Measurements from ENCODE around the gene ADK. TPM values are rescaled to one million over a fixed set of nuclear protein-coding genes. Genes with fewer than 3 reads are reported as not detected.

The ADK gene
- total RNA-seq, 1 experiment from 2014 or later, result 51.4 TPM

DNA sequence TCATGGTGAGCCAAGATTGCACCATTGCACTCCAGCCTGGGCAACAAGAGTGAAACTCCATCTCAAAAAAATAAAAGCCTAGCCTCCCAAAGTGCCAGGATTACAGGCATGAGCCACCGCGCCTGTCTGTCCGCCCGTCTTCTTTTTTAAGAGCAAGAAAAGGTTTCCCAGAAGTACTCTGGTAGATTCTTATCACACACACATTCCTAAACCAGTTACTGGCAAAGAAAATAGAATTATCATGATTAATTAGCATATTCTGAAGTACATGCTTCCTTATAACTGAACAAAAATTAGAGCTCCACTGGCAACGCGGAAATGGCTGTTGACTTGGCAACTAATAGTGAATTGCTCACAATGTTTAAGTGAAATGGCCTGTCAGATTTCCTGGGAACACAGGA, 87.0 kb downstream of the ADK start:
- peak; percentile 75 for DNase-seq (ENCODE audit: low spot score)

- DNase-seq (ENCODE audit: low spot score), result no peak
Measured at GRCh38 chr10:74238516-74238915, 87.5 kb downstream of the ADK start.

- no peak for DNase-seq (ENCODE audit: low spot score)
Measured at GRCh38 chr10:74243067-74243466, 92.0 kb downstream of the ADK start.

GRCh38 chr10:74244097-74244685, 93.2 kb downstream of the ADK start:
- DNase-seq (ENCODE audit: low spot score), result peak; percentile 28

DNA sequence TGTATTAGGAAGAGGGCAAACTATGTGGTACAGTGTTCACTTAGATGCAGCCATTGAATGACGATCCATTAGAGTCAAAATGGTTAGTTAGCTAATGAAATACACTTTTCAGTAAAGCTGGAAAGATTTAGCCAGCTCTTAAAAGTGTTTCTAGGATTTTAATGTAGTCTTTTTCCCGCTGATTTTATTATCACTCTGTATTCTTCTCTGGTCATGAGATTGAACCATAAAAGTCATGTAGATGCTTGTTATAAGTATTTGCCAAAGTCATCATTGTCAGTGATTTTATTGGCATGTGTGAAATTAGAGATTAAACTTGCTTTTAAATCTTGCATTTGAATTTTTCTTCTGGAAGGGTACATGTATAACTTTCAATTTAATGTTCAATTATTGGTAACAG, 93.8 kb downstream of the ADK start:
- DNase-seq (ENCODE audit: low spot score), result no peak

- DNase-seq (ENCODE audit: low spot score), result no peak
Measured at GRCh38 chr10:74246495-74246894, 95.5 kb downstream of the ADK start.

DNA sequence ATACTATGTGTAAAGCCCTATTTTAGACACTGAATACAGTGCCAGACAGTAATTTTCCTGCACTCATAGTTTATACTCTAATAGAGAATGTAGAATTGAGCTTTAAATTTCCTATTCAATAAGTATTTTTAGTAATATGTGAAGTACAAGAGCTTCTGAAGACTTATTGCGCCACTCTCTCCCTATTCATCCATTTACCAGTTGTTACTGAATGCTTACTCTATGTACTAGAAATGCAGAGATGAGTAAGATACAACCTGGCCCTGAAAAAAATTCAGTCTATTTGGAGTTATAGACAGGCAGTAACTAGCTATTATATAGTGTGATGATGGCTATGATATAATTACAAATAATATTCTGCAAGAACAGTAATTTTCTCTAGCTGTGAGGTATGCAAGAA, 98.8 kb downstream of the ADK start:
- no peak for DNase-seq (ENCODE audit: low spot score)

- no peak for DNase-seq (ENCODE audit: low spot score)
Measured at GRCh38 chr10:74255214-74255613, 104.2 kb downstream of the ADK start.

DNA sequence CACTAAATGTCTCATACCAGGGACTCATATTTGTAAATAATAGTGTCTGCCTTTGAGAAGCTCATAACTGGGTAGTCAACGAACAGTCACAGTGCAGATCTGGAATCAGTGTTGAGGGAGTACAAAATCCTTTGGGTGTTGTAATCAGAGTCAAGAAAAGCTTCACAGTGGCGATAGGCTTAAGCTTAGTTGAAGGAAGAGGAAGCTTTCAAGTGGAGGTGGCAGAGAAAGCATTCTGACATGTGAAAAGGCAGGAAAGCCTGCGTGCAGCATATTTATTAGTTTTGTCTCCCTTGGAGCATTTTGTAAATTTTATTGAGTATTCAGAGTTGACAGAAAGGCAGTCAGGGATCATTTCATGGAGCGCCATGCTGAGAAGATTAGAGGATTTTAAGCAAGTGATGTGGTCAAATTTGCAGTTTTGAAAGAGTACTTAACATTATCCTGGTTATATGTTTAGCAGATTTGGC, 104.9 kb downstream of the ADK start:
- DNase-seq (ENCODE audit: low spot score), result no peak

- DNase-seq (ENCODE audit: low spot score), result no peak
Measured at GRCh38 chr10:74262856-74263255, 111.8 kb downstream of the ADK start.

DNA sequence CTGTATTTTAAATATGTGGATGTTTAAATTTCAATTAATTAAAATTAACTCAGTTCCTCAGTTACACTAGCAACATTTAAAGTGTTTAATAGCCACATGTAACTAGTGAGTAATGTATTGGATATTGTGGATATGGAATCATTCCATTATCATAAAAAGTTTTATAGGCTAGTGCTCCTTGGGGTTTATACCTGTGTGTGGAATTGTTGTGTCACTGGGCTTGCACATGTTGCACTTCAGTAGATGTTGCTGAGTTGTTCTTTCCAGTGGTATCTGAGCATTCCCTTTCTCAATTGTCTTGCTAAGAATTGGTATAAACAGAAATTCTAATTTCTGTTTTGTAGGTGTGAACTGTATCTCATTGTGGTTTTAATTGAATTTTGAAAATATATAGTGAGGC, 113.0 kb downstream of the ADK start:
- no peak for DNase-seq (ENCODE audit: low spot score)

DNA sequence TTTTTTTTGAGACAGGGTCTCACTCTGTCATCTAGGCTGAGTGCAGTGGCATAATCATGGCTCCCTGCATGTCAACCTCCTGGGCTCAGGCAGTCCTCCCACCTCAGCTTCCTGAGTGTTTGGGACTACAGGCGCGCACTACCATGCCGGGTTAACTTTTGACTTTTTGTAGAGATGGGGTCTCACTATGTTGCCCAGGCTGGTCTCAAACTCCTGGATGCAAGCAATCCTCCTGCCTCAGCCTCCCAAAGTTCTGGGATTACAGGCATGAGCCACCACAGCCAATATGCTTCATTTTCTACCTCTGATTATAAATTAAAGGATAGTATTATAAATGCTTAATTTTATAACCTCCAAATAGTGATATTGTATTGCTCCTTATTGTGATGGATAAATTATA, 121.3 kb downstream of the ADK start:
- DNase-seq (ENCODE audit: low spot score), result no peak

- no peak for DNase-seq (ENCODE audit: low spot score)
Measured at GRCh38 chr10:74275755-74276290, 124.8 kb downstream of the ADK start.

DNA sequence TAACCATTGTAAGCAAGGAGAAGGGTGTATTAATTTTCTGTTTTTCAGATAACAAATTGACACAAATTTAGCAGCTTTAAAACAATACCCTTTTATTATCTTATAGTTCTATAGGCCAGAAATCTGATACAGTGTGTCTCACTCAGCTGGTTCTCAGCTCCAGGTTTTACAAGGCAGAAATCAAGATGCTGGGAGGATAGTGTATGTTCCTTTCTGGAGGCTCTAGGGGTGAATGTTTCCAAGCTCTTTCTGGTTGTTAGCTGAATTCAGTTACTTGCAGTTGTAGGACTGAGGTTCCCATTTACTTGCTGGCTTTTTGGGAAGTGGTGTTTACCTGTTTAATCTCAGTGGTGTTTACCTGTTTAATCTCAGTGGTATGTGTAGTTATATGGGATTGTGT, 125.4 kb downstream of the ADK start:
- DNase-seq (ENCODE audit: low spot score), result no peak

DNA sequence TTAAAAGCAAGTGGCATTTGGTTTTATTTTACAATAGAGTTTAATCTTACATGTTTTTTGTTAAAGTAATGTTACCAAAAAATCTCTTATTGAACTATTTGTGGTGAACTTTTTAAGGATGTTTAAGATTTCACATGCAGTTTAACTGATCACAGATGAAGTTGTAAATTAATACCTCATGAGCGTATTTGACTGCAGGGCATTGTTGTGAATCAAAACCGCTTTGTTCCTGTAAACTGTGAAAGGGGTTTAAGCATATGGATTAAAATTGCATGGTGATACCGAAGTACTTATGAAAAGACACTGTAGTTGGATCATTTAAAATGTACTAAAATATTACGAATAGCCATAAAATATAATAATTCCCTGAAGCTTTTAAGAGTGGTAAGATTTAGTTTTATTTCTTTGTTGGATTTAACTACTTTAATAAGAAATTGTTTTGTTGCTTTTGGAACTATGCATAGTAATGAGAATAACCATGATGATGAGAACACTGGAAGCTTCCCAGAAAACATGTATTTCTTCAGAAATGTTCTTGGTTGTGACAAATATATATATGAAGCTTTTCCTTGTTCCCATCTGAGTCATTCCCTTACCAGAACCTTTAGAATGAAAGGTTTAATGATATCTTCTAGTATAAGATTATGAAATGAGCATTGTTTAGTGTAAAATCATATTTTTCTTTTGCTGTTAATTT, 131.3 kb downstream of the ADK start:
- DNase-seq (ENCODE audit: low spot score), result no peak

DNA sequence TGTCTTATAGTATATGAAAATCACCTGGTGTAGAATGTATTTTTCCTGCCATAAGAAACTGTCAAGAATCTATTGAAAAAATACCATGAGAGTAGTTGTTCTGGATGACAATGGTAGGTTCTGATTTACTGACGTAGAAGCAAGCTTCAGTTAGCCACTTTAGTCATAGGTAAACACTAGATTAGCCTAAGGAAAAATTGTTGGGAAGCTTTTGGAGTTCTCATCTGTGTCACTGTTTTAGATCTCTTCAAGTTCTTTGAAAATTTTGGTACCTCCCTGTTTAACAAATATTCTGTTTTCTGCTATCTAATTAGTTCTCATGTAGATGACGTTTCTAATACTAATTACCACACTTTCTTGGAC, 131.8 kb downstream of the ADK start:
- DNase-seq (ENCODE audit: low spot score), result no peak

- DNase-seq (ENCODE audit: low spot score), result no peak
Measured at GRCh38 chr10:74289188-74289587, 138.2 kb downstream of the ADK start.

DNA sequence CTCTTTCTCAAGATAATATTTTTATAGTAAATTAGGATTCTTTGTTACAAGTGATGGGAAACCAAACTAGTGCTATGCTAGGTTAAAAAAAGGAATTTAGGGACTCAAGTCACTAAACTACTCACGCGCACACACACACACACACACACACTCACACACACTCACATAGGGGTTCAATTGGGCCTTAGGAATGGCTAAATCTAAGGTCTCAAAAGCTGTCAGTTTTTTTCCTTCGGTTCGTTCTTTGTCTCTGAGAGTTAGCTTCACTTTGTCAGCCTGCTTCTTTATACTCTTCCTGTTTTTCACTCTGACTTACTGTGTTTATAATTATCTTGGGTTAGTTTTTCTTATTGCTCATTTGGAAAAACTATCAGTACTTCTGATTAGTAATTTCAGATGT, 138.9 kb downstream of the ADK start:
- no peak for DNase-seq (ENCODE audit: low spot score)

DNA sequence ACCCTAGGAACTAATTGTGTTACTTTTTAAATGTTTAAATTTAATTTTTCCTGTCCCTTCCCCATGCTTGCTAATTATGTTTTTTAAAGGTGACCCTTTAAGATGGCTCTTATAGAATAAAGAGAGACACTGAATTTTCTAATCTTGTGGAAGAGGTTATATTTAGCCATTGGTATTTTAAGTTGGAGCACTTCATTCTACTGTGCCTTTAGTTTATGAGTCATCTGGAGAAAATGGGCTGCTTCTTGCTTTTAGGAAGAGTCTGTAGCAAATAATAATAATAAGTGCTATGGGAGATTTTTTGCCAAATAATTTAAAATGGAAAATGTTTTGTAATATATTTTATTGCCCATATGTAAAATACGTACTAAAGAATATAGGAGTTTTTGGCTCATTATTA, 139.7 kb downstream of the ADK start:
- peak; percentile 37 for DNase-seq (ENCODE audit: low spot score)

- DNase-seq (ENCODE audit: low spot score), result peak; percentile 71
Measured at GRCh38 chr10:74292871-74293427, 141.9 kb downstream of the ADK start.

GRCh38 chr10:74293686-74294371, 142.8 kb downstream of the ADK start:
- DNase-seq (ENCODE audit: low spot score), result peak; percentile 59

GRCh38 chr10:74297389-74298080, 146.5 kb downstream of the ADK start:
- DNase-seq (ENCODE audit: low spot score), result no peak
